ENCODE data around the gene TREM1. TPM values are rescaled to one million over a fixed set of nuclear protein-coding genes. Genes with fewer than 3 reads are reported as not detected.

The TREM1 gene
- total RNA-seq, 1 donor from 2014 or later = 0.13 TPM

DNA sequence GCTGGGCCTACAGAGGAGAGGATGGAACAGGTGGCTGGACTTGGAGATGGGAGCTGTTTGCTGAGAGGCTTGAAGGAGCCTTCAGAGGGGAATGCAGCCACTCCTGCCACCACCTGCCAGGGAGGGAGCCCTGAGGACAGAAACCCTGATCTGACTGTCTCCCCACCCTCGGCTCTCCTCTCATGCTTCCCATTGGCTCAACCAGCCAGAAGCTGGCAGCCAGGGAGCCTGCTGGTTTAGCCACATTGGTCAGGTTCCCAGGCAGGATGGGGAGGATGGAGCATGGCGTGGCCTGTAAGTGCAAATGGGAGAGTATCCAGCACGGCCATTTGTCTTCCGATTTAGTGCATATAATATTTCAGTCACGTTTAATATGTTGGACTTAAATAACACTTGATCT, 12.8 kb downstream of the TREM1 start:
- no peak for DNase-seq (ENCODE audit: low read depth)
- no peaks in the 10 kb centered on the region for H3K36me3 ChIP-seq (ENCODE audit: control insufficient read depth, insufficient read depth, low read length)
- TF ChIP-seq, protein P1, sequence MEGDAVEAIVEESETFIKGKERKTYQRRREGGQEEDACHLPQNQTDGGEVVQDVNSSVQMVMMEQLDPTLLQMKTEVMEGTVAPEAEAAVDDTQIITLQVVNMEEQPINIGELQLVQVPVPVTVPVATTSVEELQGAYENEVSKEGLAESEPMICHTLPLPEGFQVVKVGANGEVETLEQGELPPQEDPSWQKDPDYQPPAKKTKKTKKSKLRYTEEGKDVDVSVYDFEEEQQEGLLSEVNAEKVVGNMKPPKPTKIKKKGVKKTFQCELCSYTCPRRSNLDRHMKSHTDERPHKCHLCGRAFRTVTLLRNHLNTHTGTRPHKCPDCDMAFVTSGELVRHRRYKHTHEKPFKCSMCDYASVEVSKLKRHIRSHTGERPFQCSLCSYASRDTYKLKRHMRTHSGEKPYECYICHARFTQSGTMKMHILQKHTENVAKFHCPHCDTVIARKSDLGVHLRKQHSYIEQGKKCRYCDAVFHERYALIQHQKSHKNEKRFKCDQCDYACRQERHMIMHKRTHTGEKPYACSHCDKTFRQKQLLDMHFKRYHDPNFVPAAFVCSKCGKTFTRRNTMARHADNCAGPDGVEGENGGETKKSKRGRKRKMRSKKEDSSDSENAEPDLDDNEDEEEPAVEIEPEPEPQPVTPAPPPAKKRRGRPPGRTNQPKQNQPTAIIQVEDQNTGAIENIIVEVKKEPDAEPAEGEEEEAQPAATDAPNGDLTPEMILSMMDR (IDR thresholded peaks at IDR 0.05; ENCODE audit: insufficient read depth, low read length, poor library complexity, severe bottlenecking) = no peak
- no peaks in the 10 kb centered on the region for H3K27me3 ChIP-seq (ENCODE audit: control insufficient read depth, insufficient read depth, low read length)
- H3K4me3 ChIP-seq (ENCODE audit: low read depth, low read length) = no peak overlapping the region

DNA sequence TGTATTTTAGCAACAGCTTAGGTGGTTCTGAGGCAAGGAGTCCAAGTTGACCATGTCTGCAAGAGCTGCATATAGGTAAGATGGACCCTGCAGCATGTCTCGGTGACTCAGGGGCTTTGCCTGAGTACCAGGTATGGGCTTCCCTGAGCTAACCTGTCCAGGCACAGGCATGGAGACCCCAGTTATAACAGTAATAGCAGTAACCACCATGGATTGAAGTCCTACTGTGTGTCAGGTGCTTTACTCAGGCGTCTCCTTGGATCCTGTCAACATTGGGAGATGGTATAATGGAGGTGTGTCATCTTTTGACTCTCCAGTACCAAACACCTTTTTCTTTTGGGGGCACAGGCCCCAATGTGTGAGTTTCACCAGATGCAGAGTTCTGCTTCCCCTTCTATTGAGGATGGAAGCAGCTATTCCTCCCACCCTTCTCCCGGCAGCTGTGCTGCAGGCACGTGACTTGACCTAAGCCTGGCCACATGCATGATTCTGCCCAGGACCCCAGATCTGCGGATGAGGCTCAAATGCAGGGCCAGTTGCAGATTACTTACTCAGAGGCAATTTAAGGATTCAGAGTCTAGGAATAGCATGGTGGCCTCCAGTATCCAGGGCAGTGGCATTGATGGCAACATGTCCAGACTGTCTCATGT, 13.8 kb downstream of the TREM1 start:
- TF ChIP-seq, protein P1 (IDR thresholded peaks at IDR 0.05; ENCODE audit: insufficient read depth, low read length, poor library complexity, severe bottlenecking) = no peak
- Histone ChIP-seq H3K36me3 (ENCODE audit: control insufficient read depth, insufficient read depth, low read length) (no peaks in the 10 kb centered on the region), H3K4me3 (ENCODE audit: low read depth, low read length) (no peak overlapping the region), H3K27me3 (ENCODE audit: control insufficient read depth, insufficient read depth, low read length) (no peaks in the 10 kb centered on the region)
- DNase-seq (ENCODE audit: low read depth) = no peak

DNA sequence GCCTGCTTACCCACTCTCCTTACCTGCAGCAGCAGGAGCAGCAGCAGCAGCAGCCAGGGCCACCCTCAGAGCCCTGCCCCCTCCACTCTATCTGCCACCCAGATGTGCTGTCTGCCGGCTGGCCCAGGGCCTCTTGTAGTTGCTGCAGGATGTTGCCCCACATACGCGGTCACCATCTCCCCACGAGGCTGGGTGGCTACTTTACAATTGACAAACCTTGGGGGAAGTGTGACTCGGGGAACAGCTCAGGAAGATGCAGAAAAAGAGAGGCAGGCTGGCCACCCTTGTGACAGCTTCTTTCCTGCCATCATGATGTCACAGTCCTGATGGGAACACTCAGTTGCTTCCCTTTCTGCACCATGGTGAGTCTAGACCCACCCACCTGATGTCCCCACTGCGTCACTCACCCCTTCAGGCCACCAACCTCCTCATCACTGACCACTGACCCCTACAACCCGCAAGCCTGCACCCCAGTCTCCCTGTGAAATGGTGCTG, 14.5 kb downstream of the TREM1 start:
- TF ChIP-seq, protein P1 (IDR thresholded peaks at IDR 0.05; ENCODE audit: insufficient read depth, low read length, poor library complexity, severe bottlenecking) = no peak
- no peak overlapping the region for H3K4me3 ChIP-seq (ENCODE audit: low read depth, low read length)
- no peaks in the 10 kb centered on the region for H3K27me3 ChIP-seq (ENCODE audit: control insufficient read depth, insufficient read depth, low read length)
- H3K36me3 ChIP-seq (ENCODE audit: control insufficient read depth, insufficient read depth, low read length) = no peaks in the 10 kb centered on the region
- no peak for DNase-seq (ENCODE audit: low read depth)

DNA sequence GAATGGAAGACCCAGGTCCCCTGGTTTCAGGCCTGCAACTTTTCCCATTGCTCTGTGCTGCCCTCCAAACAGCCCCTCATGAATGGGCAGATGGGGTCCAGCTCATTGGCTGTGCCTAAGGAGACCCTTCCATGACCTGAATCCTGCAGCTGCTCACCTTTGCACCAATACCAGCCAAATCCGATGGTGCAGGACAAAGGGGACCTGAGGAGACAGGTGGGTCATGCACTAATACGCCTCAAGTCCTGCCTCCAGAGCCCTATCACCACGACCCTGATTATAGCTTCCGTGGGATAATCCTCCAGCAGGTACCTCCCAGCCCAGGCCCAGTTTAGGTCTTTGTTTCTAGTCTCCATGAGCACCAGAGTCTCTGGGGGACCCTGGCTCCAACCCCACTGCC, 16.8 kb downstream of the TREM1 start:
- no peak for DNase-seq (ENCODE audit: low read depth)
- H3K27me3 ChIP-seq (ENCODE audit: control insufficient read depth, insufficient read depth, low read length) = no peaks in the 10 kb centered on the region
- no peaks in the 10 kb centered on the region for H3K36me3 ChIP-seq (ENCODE audit: control insufficient read depth, insufficient read depth, low read length)
- TF ChIP-seq, protein P1 (IDR thresholded peaks at IDR 0.05; ENCODE audit: insufficient read depth, low read length, poor library complexity, severe bottlenecking) = no peak
- H3K4me3 ChIP-seq (ENCODE audit: low read depth, low read length) = no peak overlapping the region

DNA sequence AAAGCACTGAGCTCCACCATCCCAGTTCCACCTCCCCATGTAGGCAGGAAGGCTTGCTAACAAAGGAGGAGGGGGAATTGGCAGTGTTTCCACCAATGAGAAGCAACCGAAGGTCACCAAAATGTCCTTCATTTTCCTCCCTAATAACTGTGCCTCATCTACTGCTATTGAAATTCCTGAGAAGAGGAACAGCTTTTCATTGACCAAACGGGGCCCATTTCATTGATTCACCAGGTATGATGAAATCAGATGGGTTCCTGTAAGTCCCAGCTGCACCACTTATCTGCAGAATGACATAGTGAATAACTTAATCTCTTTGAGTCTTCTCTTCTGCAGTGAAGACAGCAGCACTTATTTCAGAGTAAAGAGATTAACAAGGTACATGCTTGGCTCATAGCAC, 17.3 kb downstream of the TREM1 start:
- no peaks in the 10 kb centered on the region for H3K36me3 ChIP-seq (ENCODE audit: control insufficient read depth, insufficient read depth, low read length)
- no peak for DNase-seq (ENCODE audit: low read depth)
- TF ChIP-seq, protein P1 (IDR thresholded peaks at IDR 0.05; ENCODE audit: insufficient read depth, low read length, poor library complexity, severe bottlenecking) = no peak
- no peak overlapping the region for H3K4me3 ChIP-seq (ENCODE audit: low read depth, low read length)
- no peaks in the 10 kb centered on the region for H3K27me3 ChIP-seq (ENCODE audit: control insufficient read depth, insufficient read depth, low read length)

DNA sequence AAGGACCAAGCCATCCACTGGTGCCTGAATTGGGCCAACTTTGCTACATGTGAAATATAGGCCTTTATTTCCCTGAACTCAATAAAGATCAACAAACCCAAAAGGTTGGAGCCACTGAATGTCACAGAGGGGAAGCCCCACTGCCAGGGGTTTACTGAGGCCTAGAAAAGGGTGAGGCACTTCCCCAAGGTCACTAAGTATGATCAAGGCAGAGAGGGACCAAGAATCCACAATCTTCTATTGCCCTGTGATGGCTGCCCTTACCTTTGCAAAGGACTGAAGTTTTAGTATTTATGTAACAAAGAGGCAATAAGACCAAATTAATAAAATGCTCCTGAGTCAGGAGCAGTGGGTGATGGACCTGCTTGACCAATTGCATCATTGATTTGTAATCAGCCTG, 18.0 kb downstream of the TREM1 start:
- no peak for DNase-seq (ENCODE audit: low read depth)
- H3K4me3 ChIP-seq (ENCODE audit: low read depth, low read length) = no peak overlapping the region
- TF ChIP-seq, protein P1 (IDR thresholded peaks at IDR 0.05; ENCODE audit: insufficient read depth, low read length, poor library complexity, severe bottlenecking) = no peak
- no peaks in the 10 kb centered on the region for H3K27me3 ChIP-seq (ENCODE audit: control insufficient read depth, insufficient read depth, low read length)
- no peaks in the 10 kb centered on the region for H3K36me3 ChIP-seq (ENCODE audit: control insufficient read depth, insufficient read depth, low read length)
